ENCODE measurements around the gene SEMA3C.

Gene SEMA3C

DNA sequence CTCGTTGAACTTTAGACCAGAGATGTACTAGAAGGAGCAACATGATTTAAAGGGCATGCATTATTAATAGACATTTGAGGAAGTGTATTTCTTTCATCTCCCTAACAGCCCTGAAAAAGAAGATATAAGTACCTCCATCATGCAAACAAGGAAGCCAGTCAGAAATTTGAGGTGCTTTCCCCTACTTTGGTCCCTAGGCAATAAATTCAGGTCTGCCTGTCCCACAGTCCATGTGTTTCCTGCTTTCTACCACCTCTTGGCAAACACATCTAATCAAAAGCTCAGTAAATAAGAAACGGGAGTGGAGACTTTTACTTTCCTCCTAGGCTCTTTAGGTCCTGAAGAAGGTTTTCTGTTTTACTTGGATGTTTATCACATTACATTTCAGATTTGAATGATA, 5.2 kb upstream of the SEMA3C start:
- no peak for DNase-seq

DNA sequence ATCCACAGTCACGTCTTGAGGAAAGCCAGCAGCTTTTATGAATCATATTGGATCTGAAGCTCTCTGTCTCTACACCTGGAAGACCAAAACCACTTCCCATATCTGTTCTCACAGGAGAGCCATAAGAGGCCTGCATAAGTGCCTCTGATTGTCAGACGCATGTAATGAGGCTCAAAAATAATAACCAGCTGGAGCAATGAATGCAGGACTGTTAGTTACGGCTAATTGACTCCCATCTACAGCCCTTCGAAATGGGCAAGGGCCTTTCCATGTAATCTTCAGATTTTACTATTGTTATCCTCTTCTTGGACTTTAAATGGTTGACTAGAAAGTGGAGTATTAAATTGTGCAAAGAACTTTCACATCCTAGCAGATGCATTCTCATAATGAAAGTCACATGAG, 4.4 kb upstream of the SEMA3C start:
- DNase-seq, result no peak

DNA sequence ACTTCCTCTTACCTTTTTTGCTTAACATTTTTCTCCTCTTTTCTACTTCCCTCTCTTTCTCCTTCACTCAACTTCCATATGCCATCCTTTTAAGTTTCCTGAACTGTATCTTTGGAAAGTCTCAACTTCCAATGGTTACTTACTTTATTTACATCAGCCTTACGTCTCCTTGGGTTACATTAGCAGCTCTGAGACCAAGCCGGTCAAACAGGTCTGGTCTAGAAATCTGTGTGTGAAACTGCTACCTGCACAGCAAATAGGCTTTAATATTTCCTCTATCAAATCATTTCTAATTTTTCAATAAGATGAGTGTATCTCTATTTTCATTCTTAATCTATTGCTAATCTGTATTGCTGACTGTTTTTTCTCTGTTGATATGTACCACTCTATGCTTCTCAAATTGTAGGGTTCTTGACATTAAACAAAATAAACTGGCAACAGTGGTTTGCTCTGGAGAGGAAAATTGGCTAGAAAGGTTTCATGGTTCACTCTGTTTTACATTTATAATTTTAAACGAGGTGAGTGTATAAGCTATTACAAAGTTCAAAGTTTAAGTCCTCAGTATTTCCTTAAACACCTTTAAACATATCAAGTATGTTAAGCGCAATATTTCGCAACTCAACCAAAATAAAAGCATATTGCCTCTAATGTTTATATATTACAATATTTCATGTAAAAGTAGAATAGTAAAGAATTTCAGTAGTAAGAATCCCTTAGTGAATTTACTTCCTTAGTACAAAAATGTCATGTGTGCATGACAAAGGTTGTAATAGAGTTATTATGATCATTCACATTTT, 3.6 kb upstream of the SEMA3C start:
- no peak for DNase-seq

DNA sequence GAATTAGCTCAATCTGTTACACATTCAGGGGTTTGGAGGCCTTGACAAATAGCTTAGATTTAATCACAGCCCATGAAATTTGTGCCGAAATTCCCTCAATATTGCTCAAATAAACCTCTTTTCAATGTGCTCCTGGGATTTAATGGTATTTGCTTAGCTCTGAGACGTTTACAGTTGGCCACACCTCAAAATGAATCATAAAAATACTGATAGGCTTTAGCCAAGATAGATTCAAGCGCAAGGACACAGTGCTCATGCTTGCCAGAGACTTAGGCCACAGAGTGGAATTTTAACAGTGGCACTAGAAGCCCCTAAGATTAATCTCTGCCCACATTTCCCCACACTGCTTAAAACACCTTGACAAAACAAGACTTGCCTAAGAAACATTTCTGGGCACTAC, 2.3 kb upstream of the SEMA3C start:
- DNase-seq, result no peak

DNA sequence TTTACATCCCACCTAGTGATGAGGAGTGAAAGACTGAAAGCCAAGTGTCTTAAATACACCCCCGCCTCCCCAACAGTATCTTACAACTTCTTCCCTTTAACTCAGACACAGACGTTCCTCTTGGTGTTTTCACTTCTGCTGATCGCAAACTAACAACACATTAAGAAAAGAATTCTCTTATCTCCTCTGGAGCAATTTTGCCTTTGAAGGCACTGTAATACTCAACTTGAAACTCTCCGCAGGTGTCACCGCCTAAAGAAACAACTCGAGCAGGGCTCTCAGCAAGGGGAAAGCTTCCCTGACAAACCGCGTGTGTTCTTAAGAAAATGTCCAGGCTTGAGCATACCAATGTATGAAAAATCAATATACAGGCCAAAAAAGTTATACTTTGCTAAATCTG, 452 bp downstream of the SEMA3C start:
- DNase-seq, result no peak

DNA sequence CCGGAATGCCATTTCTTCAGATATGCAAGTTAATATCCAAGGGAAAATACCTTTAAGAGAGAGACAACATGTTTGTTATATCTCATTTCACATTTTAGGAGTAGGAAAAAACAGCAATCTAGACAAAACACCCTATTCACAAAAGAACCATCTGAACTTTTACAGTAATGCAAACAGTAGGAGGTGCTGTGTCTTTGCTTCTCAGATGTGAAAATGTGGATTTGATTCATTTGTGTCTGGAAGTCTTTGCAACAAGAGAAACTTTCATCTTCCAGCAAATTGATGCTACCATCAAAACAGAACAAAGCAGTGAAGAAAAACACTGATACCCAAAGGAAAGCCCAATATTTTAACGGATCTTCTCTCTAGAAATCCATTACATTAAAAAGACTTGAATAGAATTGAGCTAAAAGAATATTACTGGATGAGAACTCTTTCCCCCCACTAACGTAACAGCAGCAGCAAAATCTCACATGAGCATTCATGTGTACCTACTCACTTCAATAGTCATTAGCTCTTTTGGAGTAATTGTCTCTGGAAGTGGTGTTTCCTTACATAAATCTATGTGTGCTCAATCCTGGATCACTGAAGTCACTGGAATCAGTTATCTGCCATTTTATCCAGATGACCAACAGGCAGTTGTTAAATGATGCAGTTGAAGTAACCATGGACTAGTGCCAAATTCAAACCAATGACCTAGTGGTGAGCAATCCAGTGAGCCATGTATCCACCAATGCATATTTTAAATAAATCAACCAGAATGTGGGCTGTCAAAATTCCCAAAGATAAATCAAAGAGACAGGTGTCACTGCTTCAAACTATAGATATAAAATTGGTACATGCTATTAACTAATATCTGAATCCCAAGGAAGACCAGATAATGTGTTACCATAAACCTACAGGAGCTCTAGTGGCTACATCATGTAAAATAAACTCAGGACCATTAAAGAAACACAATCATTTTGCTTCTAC, 1.8 kb downstream of the SEMA3C start:
- no peak for DNase-seq

DNA sequence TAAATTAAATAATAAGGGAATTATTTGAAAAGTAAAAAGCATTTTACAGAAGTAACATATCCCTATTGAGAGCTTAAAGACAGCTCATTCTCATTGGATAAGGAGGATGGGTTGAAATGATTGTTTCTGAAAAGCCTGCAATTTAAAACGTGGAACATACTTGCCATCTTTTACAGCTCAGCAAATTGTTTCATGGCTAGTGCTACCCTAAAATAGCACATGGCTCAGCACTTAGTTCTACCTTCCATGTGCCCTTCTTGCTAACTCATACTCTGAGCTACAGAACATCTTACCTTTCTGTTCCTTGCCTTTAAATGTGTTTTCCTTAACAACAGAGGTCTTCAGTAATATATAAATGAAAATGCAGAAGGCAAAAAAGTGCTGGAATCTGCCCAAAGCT, 8.6 kb downstream of the SEMA3C start:
- no peak for DNase-seq

DNA sequence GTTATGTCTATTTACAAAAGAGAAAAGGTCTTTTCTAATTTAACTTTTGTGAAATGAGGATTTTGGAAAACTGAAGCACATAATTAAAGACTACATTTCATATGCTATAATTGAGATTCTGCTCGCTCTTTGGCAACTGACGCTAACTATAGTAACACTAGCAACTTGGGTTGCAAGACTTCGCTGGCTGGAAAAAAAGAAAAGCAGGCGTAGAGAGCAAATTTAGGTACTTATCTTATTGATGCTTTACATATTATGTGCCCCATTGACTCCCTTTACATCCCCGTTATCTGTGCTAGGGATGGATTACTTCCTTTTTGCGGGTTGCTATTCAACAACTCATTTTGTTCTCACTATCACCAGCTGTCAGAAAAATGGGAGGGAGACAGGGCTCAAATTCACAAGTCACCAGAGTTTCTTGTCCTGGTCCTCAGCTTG, 10.5 kb downstream of the SEMA3C start:
- no peak for DNase-seq

DNA sequence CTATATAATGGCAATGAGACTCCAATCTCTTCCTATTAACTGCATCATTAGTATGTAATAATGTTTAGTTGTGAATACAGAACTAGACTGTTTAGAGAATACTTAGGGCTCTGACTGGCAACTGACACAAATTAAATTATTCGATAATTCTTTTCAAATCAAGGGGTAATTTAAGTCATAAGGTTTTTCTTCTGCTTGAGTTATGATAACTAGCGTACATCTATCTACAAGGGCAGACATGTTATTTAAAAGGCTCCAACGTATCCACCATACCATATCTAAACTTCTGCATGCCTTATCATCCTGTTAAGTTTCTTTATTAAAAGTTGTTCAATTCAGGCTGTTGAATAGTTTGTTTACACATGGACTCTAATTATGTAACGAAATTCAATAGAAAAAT, 11.2 kb downstream of the SEMA3C start:
- DNase-seq, result no peak

DNA sequence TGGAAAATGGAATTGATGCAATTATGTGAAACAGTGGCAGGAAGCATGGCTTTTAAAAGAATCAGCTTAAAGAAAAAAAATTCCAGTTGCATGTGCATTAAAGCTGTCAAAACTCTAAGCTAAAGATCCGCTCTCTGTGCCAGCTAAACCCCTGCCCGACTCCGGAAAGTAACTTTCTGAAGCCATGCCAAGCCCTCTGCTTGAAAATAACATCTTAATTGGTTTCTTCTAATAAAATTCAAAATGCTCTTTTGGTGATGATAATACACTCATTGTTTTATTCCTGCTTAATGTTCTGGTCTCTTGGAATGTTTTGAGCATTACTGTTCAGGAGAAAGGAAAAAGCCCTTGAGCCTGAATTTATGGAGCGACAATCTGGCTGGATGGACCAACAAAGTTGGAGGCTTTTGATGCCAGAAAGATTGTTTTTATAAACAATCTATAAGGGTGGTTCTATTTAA, 11.7 kb downstream of the SEMA3C start:
- DNase-seq, result no peak

DNA sequence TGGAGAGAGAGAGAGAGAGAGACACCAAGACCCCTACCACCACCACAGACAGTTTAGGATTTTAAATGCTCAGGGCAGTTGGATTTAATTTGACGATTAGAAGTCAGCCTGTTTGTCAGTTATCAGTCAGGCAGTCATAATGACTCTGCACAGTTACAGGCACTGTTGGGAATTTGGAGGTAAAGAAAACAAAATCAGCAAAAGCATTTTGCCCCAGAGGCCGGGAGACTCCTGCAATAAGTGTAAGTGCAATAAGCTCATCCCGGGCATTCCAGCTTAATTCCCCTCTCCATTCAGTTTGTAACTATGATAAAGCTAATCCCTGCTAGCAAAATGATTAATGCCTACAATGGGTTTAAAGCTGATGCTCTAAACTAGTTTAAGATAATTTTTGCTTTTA, 13.5 kb downstream of the SEMA3C start:
- DNase-seq, result no peak

DNA sequence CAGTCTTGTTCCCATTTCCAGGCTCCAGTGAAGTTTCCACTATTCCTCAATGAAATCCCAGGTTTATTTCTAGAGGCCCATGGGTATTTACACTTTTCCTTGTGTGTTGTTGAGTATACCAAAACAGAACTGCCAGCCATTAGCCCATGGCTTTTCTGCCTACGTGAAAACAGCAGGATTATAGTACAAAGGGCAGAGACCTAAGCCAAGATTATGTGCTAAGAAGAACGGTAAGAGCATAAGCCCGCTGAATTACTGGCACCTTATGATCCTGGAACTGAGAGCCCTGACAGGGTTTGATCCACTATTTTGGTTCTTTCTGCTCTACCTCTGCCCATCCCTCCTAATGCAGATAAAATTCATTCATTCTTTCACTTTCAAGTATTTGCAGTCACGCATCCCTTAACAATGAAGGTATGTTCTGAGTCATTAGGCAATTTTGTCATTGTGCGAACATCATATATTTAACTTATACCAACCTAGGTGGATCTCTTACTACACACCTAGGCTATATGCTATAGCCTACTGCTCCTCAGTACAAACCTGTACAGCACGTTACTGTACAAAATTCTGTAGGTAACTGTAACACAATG, 16.0 kb downstream of the SEMA3C start:
- no peak for DNase-seq

DNA sequence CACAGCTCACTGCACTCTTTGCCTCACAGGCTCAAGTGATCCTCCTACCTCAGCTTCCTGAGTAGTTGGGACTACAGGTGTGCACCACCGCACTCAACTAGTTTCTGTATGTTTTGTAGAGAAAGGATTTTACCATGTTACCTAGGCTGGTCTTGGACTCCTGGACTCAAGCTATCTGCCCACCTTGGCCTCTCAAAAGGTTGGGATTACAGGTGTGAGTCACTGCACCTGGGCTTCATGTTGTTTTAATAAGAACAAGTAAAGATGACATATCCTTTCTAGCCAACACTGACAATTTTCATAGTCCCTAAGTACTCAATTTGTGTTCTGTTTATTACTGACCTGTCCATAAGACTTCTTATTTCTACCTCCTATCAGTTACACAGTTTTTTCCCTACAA, 16.8 kb downstream of the SEMA3C start:
- no peak for DNase-seq

DNA sequence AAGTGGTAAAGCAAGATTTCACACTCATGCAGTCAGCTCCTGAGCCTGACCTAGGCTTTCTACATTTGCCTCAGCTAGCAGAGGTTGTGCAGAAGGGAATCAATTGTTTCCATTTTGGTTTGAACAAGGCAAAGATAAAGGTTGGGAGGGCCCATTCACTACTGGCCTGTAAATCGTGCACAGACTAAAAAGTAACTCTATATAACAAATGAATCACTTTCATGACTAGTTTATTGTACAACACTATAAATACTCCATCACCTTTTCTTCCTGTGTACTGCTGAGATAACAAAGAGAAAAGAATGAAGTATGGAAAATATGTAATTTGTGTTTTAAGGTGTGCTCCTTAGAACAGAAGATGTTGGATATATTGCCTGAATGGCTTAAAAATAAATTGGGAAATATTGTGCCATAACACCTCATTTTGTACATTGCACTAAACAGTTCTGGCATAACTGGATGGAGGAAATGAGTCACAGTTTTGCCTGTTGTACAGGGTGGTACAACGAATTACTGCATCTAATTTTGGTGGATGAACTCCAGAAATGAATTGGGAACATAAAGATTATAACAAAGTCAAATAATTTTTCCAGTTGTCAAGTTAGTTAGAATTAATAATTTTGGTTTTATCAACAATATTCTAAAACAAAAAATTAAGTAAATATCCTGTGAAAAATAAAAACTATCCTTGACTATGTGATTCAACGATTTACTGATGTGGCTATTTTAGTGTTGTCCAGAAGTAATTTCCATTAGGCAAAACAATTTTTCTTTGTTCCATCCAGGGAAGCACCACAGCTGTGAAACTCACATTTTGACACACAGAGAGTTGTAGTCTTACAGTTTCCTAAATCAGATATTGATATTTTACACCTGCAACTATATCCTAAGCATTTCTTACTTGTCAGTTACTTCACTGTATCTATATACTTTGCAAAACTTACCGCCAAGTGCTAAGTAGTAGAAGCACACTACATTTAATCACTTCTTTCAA, 18.0 kb downstream of the SEMA3C start:
- no peak for DNase-seq

DNA sequence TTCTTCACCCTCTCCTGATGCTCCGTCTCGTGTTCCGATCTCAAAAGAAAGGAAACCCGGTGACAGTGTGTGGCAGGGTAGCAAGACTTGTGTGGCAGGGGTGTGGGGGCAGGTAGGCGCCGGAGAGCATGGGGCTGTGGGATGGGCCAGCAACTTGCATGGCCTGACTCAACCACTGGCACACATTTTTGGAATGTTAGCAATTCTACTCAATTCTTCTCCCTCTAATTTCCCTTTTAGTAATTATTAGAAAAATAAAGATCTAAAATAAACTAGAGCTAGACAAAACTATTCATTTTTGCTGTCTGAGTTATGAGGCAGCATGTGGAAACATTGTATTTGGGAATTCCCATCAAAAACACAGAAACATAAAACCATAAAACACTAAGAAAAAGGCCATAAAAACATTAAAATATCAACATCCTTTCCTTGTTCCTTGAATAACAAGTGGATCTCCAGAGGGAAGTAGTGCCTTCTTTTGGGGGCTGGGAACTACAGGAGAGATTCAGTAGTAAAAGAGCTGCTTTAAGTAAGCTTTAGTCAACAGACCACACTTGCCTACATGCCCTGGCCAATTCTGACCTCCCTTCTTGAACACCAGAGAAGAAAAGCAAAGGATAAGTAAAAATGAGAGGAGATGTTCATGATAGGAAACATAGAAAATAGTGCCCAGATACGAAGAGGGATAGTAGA, 21.8 kb downstream of the SEMA3C start:
- DNase-seq, result no peak

DNA sequence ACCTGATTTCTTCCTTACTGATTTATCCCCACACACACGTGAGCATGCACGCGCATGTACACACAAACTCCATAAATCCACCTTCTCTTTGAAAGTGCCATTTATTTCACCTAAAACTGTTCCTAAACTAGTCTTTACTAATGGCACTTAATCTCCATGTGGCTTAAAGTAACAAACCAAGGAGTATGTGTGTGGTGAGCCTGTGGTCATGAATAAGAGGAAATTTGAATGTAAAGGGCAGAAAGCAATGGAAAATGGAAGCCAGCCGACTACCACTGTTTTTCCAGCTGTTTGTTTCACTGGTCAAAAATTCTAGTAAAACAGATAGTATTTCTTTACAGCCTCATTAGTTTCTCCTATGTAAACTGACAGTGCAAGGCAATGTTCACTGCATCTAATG, 23.8 kb downstream of the SEMA3C start:
- no peak for DNase-seq

DNA sequence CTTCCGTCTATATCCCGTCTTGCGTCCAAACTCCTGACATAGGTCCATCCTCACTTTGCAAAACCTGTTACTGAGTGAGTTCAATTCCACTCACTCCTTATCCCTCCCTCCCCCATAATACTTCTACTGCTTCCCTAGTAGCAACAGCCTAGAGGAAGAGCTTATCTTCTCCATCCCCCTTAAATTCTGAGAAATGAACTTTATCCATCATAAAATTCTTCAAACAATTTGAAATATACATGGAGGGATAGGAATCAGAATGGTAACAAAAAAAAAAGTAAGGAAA, 27.6 kb downstream of the SEMA3C start:
- no peak for DNase-seq

DNA sequence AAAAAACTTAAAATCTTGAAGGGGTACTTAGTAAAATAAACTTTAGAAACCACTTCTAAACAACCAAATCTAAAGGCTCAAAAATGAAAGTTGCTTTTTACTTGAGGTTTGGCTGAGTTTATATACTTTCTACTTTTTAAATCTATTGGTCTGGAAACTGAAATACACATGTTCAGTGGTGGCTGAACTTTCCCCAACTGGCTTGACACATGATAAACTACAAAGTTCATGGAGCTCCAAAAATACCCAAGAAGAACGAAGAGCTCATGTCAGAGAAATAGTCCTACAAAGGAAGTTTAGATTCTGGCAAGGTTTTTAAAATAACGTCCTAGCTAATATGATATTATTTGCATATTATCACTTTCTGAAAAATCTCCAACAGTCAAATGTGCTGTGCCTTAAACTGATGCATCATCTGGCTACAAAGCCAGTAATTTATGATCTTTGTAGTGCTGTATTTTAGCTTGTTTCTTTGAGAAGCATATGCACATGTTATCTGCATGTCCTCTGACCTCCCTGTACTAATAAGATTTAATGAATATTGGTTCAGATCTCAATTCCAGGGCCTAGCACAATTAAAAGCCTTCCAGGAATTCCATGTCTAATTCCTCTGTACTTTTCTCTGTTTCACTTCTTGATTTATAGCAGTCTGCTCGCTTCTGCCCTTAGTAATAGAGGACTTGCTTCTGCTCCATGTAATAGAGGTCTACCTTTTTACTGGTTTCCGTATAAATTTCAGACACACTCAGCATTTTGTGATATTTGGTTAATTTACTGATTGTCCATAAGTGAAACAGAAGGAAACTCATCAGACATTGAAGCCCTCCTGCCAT, 28.2 kb downstream of the SEMA3C start:
- no peak for DNase-seq

DNA sequence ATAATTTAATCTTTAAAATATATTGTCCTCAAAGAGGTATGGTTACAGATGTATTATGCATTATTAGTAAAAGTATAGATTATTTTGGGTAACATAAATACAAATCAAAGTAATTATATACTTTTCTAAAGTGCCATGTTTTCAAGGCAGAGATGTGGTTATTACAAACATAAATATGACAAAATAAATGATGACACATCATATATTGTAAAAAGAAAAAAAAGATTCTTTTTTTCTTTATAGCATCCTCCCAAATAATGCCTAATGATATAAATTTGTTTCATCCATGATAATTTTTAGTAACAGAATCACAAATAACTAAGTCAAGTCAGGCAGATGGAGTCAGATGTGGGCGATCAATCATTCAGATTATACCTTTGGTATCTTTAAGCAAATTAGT, 29.3 kb downstream of the SEMA3C start:
- DNase-seq, result no peak

DNA sequence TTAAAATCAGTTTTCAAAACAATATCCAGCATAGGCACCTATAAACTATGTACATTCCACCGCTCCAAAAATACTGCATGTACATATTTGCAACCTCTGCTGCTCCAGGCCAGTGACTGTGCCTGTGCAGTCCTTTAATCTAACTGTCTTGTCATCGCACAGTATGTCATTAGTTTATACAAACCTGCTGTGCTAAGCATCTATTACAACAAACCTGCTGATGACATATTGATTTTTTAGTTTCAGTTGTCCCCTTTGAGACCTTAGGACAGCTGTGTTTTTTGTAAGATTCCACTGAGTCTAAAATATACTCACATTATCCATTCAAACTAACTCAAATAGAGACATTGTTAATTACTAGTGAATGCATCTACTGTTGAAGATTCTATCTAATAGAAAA, 33.1 kb downstream of the SEMA3C start:
- DNase-seq, result no peak

Data from GOT3 (cell line).